HEK293 (cell line): Measurements from ENCODE around the gene FOXO3.

Experiments used
- CTCF ChIA-PET: fragments of 350-600 bp; formaldehyde crosslinking; extraction: SDS; loops from one replicate; lab custom pipeline; 2021; ENCODE audit warnings: antibody characterized with exemption; lab: Yijun Ruan, JAX
- POLR2A ChIA-PET: fragments of 300-600 bp; formaldehyde crosslinking; extraction: SDS; loops from one replicate; lab custom pipeline; 2020; ENCODE audit warnings: antibody characterized with exemption, inconsistent platforms; lab: Yijun Ruan, JAX
- H3K27ac ChIP-seq: fragments of 200-500 bp; sonication (Bioruptor generic); 2 replicates; pipeline ENCODE4 v1.5.1; 2014; ENCODE audit warnings: low read depth, low read length, control low read depth, inconsistent platforms; ENCODE audit errors: extremely low read depth
- H3K36me3 ChIP-seq, 2 experiments: fragments of 200-500 bp in 1 of 2; sonication (Bioruptor generic) in 1 of 2; 1 replicate in 1 of 2; 2 replicates in 1 of 2; pipeline ENCODE4 v1.5.1; 2014 to 2017; ENCODE audit warnings: inconsistent platforms in 2 of 2, low read length in 2 of 2; ENCODE audit not compliant: control insufficient read depth in 2 of 2, insufficient read depth in 1 of 2
- H3K4me1 ChIP-seq: fragments of 200-500 bp; sonication (Bioruptor generic); 2 replicates; pipeline ENCODE4 v1.5.1; 2014; ENCODE audit warnings: mild to moderate bottlenecking, low read length, inconsistent platforms; ENCODE audit not compliant: control insufficient read depth, insufficient read depth
- H3K4me3 ChIP-seq: 2 replicates; pipeline ENCODE4 v1.5.1; 2011; ENCODE audit warnings: low read depth, mild to moderate bottlenecking, control low read depth, low read length, moderate library complexity
- H3K9me3 ChIP-seq: fragments of 200-500 bp; sonication (Bioruptor generic); 2 replicates; pipeline ENCODE4 v1.5.1; 2014; ENCODE audit warnings: low read depth, low read length, inconsistent platforms; ENCODE audit not compliant: control insufficient read depth, insufficient read depth
- GLI4 ChIP-seq: fragments of 450-650 bp; formaldehyde crosslinking; IDR thresholded peaks from 2 replicates; pipeline ENCODE4 v1.5.1; 2016; ENCODE audit warnings: missing biosample characterization, missing genetic modification characterization
- HOXD13 ChIP-seq: sonication (generic); formaldehyde crosslinking; IDR thresholded peaks from 2 replicates; pipeline ENCODE4 v1.8.0; 2022; ENCODE audit warnings: missing genetic modification reagents, borderline replicate concordance
- KLF7 ChIP-seq: fragments of 450-650 bp; formaldehyde crosslinking; IDR thresholded peaks from 2 replicates; pipeline ENCODE4 v1.5.1; 2016; ENCODE audit warnings: missing biosample characterization, missing genetic modification characterization, borderline replicate concordance
- MYNN ChIP-seq: fragments of 450-650 bp; formaldehyde crosslinking; IDR thresholded peaks from 2 replicates; pipeline ENCODE4 v1.5.1; 2016; ENCODE audit warnings: missing biosample characterization, missing genetic modification characterization, borderline replicate concordance
- SCRT1 ChIP-seq: fragments of 450-650 bp; formaldehyde crosslinking; IDR thresholded peaks from 2 replicates; pipeline ENCODE4 v1.5.1; 2016; ENCODE audit warnings: missing biosample characterization, missing genetic modification characterization, borderline replicate concordance
- SP7 ChIP-seq: fragments of 450-650 bp; formaldehyde crosslinking; IDR thresholded peaks from 2 replicates; pipeline ENCODE4 v1.5.1; 2016; ENCODE audit warnings: missing biosample characterization, missing genetic modification characterization
- YY1 ChIP-seq: fragments of 450-650 bp; formaldehyde crosslinking; IDR thresholded peaks from 2 replicates; pipeline ENCODE4 v1.5.1; 2018; ENCODE audit warnings: missing biosample characterization, missing genetic modification characterization
- ZBTB8A ChIP-seq: fragments of 450-650 bp; formaldehyde crosslinking; IDR thresholded peaks from 2 replicates; pipeline ENCODE4 v1.5.1; 2016; ENCODE audit warnings: missing biosample characterization, missing genetic modification characterization
- ZFHX2 ChIP-seq: fragments of 450-650 bp; formaldehyde crosslinking; conservative IDR thresholded peaks from 2 replicates; pipeline ENCODE4 v1.5.1; 2016; ENCODE audit warnings: missing biosample characterization, missing genetic modification characterization
- ZNF10 ChIP-seq: fragments of 450-650 bp; formaldehyde crosslinking; IDR thresholded peaks from 2 replicates; pipeline ENCODE4 v1.5.1; 2017; ENCODE audit warnings: missing biosample characterization, missing genetic modification characterization
- ZNF140 ChIP-seq: fragments of 450-650 bp; formaldehyde crosslinking; IDR thresholded peaks from 2 replicates; pipeline ENCODE4 v1.5.1; 2016; ENCODE audit warnings: missing biosample characterization, missing genetic modification characterization
- ZNF169 ChIP-seq: fragments of 450-650 bp; formaldehyde crosslinking; IDR thresholded peaks from 2 replicates; pipeline ENCODE4 v1.5.1; 2016; ENCODE audit warnings: missing biosample characterization, missing genetic modification characterization
- ZNF175 ChIP-seq: fragments of 450-650 bp; formaldehyde crosslinking; IDR thresholded peaks from 2 replicates; pipeline ENCODE4 v1.5.1; 2016; ENCODE audit warnings: missing biosample characterization, missing genetic modification characterization
- ZNF23 ChIP-seq: fragments of 450-650 bp; formaldehyde crosslinking; IDR thresholded peaks from 2 replicates; pipeline ENCODE4 v1.5.1; 2016; ENCODE audit warnings: missing biosample characterization, missing genetic modification characterization, borderline replicate concordance
- ZNF596 ChIP-seq: fragments of 450-650 bp; IDR thresholded peaks from 2 replicates; pipeline ENCODE4 v1.5.0; 2018; ENCODE audit warnings: missing biosample characterization, mild to moderate bottlenecking, missing genetic modification characterization, moderate library complexity
- ZNF600 ChIP-seq: fragments of 450-650 bp; formaldehyde crosslinking; IDR thresholded peaks from 2 replicates; pipeline ENCODE4 v1.5.1; 2016; ENCODE audit warnings: missing biosample characterization, missing genetic modification characterization
- ZNF777 ChIP-seq: fragments of 450-650 bp; formaldehyde crosslinking; IDR thresholded peaks from 2 replicates; pipeline ENCODE4 v1.5.1; 2017; ENCODE audit warnings: missing biosample characterization, missing genetic modification characterization, borderline replicate concordance
- ZNF785 ChIP-seq: fragments of 450-650 bp; formaldehyde crosslinking; IDR thresholded peaks from 2 replicates; pipeline ENCODE4 v1.5.1; 2016; ENCODE audit warnings: missing biosample characterization, missing genetic modification characterization
- ZSCAN23 ChIP-seq: fragments of 450-650 bp; formaldehyde crosslinking; IDR thresholded peaks from 2 replicates; pipeline ENCODE4 v1.5.1; 2016; ENCODE audit warnings: missing biosample characterization, missing genetic modification characterization
- TF ChIP-seq, protein P1 (sequence below): fragments of 450-650 bp; formaldehyde crosslinking; IDR thresholded peaks from 2 replicates; pipeline ENCODE4 v1.5.1; 2016; ENCODE audit warnings: missing biosample characterization, missing genetic modification characterization
- TF ChIP-seq, protein P2 (sequence below): fragments of 450-650 bp; formaldehyde crosslinking; IDR thresholded peaks from 2 replicates; pipeline ENCODE4 v1.5.1; 2016; ENCODE audit warnings: missing biosample characterization, missing genetic modification characterization, borderline replicate concordance
- TF ChIP-seq, protein P3 (sequence below): fragments of 450-650 bp; formaldehyde crosslinking; IDR thresholded peaks from 2 replicates; pipeline ENCODE4 v1.5.1; 2016; ENCODE audit warnings: missing biosample characterization, missing genetic modification characterization, low read depth
- TF ChIP-seq, protein P4 (sequence below): fragments of 450-650 bp; formaldehyde crosslinking; IDR thresholded peaks from 2 replicates; pipeline ENCODE4 v1.5.1; 2016; ENCODE audit warnings: missing biosample characterization, missing genetic modification characterization

Gene FOXO3

DNA sequence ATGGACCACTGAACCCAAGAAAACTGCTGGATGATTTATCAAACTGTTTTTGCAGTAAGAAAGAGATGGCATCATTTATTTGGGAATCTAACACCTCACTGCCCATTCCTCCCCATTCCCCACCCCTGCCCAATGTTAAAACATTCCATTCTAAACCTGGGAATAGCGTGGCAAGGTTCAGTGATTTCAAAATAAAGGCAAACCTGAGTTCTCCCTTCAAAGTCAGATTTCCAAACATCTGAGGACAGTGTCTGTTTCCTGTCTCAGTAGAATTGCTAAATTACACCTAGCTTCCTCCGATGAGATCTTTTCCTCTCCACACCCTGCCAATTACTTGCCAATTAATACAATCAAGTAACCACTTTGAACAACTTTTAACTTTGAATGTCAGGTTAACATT, 160.1 kb downstream of the FOXO3 start:
- H3K4me1 ChIP-seq = no peaks in the 10 kb centered on the region
- TF ChIP-seq, protein P1, sequence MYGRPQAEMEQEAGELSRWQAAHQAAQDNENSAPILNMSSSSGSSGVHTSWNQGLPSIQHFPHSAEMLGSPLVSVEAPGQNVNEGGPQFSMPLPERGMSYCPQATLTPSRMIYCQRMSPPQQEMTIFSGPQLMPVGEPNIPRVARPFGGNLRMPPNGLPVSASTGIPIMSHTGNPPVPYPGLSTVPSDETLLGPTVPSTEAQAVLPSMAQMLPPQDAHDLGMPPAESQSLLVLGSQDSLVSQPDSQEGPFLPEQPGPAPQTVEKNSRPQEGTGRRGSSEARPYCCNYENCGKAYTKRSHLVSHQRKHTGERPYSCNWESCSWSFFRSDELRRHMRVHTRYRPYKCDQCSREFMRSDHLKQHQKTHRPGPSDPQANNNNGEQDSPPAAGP (tag by site-specific recombination) = no peak
- TF ChIP-seq GLI4 = no peak
- TF ChIP-seq ZBTB8A (tag by site-specific recombination) = no peak
- TF ChIP-seq KLF7 (tag by site-specific recombination) = no peak
- no peak for TF ChIP-seq ZNF785 (tag by site-specific recombination)
- TF ChIP-seq SCRT1 (tag by site-specific recombination) = no peak
- TF ChIP-seq ZSCAN23 = no peak
- TF ChIP-seq, protein P2, sequence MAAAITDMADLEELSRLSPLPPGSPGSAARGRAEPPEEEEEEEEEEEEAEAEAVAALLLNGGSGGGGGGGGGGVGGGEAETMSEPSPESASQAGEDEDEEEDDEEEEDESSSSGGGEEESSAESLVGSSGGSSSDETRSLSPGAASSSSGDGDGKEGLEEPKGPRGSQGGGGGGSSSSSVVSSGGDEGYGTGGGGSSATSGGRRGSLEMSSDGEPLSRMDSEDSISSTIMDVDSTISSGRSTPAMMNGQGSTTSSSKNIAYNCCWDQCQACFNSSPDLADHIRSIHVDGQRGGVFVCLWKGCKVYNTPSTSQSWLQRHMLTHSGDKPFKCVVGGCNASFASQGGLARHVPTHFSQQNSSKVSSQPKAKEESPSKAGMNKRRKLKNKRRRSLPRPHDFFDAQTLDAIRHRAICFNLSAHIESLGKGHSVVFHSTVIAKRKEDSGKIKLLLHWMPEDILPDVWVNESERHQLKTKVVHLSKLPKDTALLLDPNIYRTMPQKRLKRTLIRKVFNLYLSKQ = no peak
- TF ChIP-seq ZNF23 (tag by site-specific recombination) = no peak
- TF ChIP-seq ZNF600 (tag by site-specific recombination) = no peak
- TF ChIP-seq ZNF10 = no peak
- no peak for TF ChIP-seq SP7 (tag by site-specific recombination)
- TF ChIP-seq, protein P3, sequence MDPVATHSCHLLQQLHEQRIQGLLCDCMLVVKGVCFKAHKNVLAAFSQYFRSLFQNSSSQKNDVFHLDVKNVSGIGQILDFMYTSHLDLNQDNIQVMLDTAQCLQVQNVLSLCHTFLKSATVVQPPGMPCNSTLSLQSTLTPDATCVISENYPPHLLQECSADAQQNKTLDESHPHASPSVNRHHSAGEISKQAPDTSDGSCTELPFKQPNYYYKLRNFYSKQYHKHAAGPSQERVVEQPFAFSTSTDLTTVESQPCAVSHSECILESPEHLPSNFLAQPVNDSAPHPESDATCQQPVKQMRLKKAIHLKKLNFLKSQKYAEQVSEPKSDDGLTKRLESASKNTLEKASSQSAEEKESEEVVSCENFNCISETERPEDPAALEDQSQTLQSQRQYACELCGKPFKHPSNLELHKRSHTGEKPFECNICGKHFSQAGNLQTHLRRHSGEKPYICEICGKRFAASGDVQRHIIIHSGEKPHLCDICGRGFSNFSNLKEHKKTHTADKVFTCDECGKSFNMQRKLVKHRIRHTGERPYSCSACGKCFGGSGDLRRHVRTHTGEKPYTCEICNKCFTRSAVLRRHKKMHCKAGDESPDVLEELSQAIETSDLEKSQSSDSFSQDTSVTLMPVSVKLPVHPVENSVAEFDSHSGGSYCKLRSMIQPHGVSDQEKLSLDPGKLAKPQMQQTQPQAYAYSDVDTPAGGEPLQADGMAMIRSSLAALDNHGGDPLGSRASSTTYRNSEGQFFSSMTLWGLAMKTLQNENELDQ (tag by site-specific recombination) = no peak
- TF ChIP-seq ZNF777 (tag by site-specific recombination) = no peak
- TF ChIP-seq YY1 = no peak
- TF ChIP-seq MYNN = no peak
- TF ChIP-seq ZNF175 = no peak
- no peak for TF ChIP-seq ZFHX2 (tag by site-specific recombination)
- no peak overlapping the region for H3K4me3 ChIP-seq
- ChIA-PET POLR2A (interaction anchor here (1.2 kb wide), 1 partner anchor 159 kb away, joined by 3 read pairs; no protein-coding TSS in a partner anchor), CTCF (interaction anchor here (1.1 to 1.6 kb wide), 2 partner anchors 32 to 352 kb away, joined by 3 read pairs; no protein-coding TSS in a partner anchor)
- H3K36me3 ChIP-seq = no peaks in the 10 kb centered on the region
- no peak overlapping the region for H3K27ac ChIP-seq
- no peaks in the 10 kb centered on the region for H3K9me3 ChIP-seq

DNA sequence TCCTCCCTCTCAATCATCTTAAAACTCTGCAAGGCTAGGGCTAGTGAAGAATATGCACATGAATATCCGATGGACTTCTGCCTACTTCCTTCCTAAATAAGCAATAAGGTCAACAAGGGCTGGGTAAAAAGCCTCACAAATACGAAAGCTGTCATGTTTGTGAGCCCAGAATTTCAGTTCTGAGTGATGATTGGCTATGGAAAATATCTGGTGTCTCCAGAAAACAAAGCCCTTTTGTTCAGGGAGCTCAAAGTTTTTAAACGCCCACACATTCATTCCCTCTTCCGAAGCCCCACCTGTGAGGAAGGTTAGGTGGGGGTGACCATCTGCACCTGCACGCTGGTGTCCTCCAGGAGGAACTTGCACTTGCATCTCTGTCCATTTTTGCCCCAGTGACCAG, 160.6 kb downstream of the FOXO3 start:
- no peak overlapping the region for H3K27ac ChIP-seq

More for the DNA sequence above, 160.6 kb downstream of the FOXO3 start:
- H3K4me1 ChIP-seq = no peaks in the 10 kb centered on the region
- no peak for TF ChIP-seq ZNF169 (tag by site-specific recombination)
- no peak for TF ChIP-seq ZNF140 (tag by site-specific recombination)
- no peak for TF ChIP-seq ZNF596 (tag by site-specific recombination)
- no peak for TF ChIP-seq HOXD13 (CRISPR knock-in tag)
- TF ChIP-seq ZFHX2 (tag by site-specific recombination) = no peak
- TF ChIP-seq, protein P4, sequence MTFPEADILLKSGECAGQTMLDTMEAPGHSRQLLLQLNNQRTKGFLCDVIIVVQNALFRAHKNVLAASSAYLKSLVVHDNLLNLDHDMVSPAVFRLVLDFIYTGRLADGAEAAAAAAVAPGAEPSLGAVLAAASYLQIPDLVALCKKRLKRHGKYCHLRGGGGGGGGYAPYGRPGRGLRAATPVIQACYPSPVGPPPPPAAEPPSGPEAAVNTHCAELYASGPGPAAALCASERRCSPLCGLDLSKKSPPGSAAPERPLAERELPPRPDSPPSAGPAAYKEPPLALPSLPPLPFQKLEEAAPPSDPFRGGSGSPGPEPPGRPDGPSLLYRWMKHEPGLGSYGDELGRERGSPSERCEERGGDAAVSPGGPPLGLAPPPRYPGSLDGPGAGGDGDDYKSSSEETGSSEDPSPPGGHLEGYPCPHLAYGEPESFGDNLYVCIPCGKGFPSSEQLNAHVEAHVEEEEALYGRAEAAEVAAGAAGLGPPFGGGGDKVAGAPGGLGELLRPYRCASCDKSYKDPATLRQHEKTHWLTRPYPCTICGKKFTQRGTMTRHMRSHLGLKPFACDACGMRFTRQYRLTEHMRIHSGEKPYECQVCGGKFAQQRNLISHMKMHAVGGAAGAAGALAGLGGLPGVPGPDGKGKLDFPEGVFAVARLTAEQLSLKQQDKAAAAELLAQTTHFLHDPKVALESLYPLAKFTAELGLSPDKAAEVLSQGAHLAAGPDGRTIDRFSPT = no peak
- TF ChIP-seq, all 188 proteins: peak for 0
- Histone ChIP-seq H3K36me3 (no peaks in the 10 kb centered on the region), H3K4me3 (no peak overlapping the region), H3K9me3 (no peaks in the 10 kb centered on the region)
- ChIA-PET CTCF (interaction anchor here (1.1 kb wide), 1 partner anchor 31 kb away, joined by 3 read pairs; no protein-coding TSS in a partner anchor), POLR2A (interaction anchor here (1.2 kb wide), 1 partner anchor 159 kb away, joined by 3 read pairs; no protein-coding TSS in a partner anchor)
